NB4 (cell line): ENCODE data around the gene ATXN1L.

Experiments
- CTCF ChIP-seq: IDR thresholded peaks from one replicate; pipeline ENCODE4 v1.5.1; 2012; ENCODE audit warnings: low read depth, low read length
- MAX ChIP-seq: IDR thresholded peaks from 2 replicates; pipeline ENCODE4 v1.6.1; 2011; ENCODE audit warnings: low read depth, low read length
- MYC ChIP-seq: IDR thresholded peaks from 2 replicates; pipeline ENCODE4 v1.6.1; 2011; ENCODE audit warnings: low read depth, low read length
- POLR2A ChIP-seq: IDR thresholded peaks from 2 replicates; pipeline ENCODE4 v1.6.1; 2011; ENCODE audit warnings: mild to moderate bottlenecking; ENCODE audit not compliant: insufficient read length; ENCODE audit errors: extremely low read depth

- TF ChIP-seq CTCF, result no peak
- TF ChIP-seq MYC, result no peak
- no peak for TF ChIP-seq POLR2A
- no peak for TF ChIP-seq MAX
Measured at GRCh38 chr16:71904239-71904638, 58.5 kb downstream of the ATXN1L start.
